DND-41 (cell line): ENCODE data around the gene KLF13.

Source experiments
- CTCF ChIP-seq: IDR thresholded peaks from 2 replicates; pipeline ENCODE4 v1.5.1; 2012; ENCODE audit warnings: borderline replicate concordance, low read length, moderate library complexity, mild to moderate bottlenecking; ENCODE audit not compliant: poor library complexity, severe bottlenecking; ENCODE audit errors: extremely low read depth
- EZH2 ChIP-seq: IDR thresholded peaks from 3 replicates; pipeline ENCODE4 v1.6.1; 2012; ENCODE audit warnings: borderline replicate concordance, low read depth, mild to moderate bottlenecking, moderate library complexity, low read length, inconsistent platforms; ENCODE audit not compliant: severe bottlenecking

GRCh38 chr15:31330111-31330785, 3.6 kb downstream of the KLF13 start:
- TF ChIP-seq CTCF (no peak), EZH2 (no peak)
